ENCODE results near the gene ODAD2.

GRCh38 chr10:27819781-27820531 is 178.9 kb downstream of the ODAD2 start:
- TF ChIP-seq EP300 (conservative IDR thresholded peaks at IDR 0.05; ENCODE audit: poor library complexity, severe bottlenecking) = no peak
- no peak for TF ChIP-seq CTCF (IDR thresholded peaks at IDR 0.05; ENCODE audit: poor library complexity, severe bottlenecking)
- TF ChIP-seq TAF1 (IDR thresholded peaks at IDR 0.05; ENCODE audit: low read depth) = no peak
- no peak for TF ChIP-seq POLR2AphosphoS5 (IDR thresholded peaks at IDR 0.05)
- TF ChIP-seq EZH2 (IDR thresholded peaks at IDR 0.05; ENCODE audit: borderline replicate concordance, insufficient read depth, low read length, poor library complexity, severe bottlenecking) = no peak
- TF ChIP-seq REST (IDR thresholded peaks at IDR 0.05; ENCODE audit: borderline replicate concordance) = no peak
- TF ChIP-seq SMC3 (conservative IDR thresholded peaks at IDR 0.05; ENCODE audit: poor library complexity) = no peak
- no peak for TF ChIP-seq MXI1 (conservative IDR thresholded peaks at IDR 0.05; ENCODE audit: poor library complexity, severe bottlenecking)
- TF ChIP-seq RAD21 (conservative IDR thresholded peaks at IDR 0.05) = no peak
